ENCODE measurements around the gene NT5C1B.

DNA sequence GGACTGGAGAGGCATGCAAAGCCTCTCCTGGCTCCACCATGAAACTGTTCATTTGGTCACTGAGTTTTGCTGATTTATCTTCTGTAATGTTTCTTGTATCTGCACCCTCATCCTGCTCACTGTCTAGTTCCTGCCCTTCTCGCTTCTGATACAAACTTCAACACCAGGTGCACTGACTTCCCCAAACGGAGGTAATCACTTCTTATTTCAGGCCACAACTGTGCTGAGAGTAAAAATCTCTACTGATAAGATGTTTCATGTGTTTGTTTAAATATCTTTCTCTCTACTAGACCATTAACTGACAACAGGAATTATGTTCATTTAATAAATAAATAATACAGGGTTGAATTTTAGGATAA is 10.9 kb upstream of the NT5C1B start:
- no peak for TF ChIP-seq POLR2A (IDR thresholded peaks at IDR 0.05; ENCODE audit: low read depth)
- TF ChIP-seq, protein P1, sequence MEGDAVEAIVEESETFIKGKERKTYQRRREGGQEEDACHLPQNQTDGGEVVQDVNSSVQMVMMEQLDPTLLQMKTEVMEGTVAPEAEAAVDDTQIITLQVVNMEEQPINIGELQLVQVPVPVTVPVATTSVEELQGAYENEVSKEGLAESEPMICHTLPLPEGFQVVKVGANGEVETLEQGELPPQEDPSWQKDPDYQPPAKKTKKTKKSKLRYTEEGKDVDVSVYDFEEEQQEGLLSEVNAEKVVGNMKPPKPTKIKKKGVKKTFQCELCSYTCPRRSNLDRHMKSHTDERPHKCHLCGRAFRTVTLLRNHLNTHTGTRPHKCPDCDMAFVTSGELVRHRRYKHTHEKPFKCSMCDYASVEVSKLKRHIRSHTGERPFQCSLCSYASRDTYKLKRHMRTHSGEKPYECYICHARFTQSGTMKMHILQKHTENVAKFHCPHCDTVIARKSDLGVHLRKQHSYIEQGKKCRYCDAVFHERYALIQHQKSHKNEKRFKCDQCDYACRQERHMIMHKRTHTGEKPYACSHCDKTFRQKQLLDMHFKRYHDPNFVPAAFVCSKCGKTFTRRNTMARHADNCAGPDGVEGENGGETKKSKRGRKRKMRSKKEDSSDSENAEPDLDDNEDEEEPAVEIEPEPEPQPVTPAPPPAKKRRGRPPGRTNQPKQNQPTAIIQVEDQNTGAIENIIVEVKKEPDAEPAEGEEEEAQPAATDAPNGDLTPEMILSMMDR (IDR thresholded peaks at IDR 0.05), result no peak

Measured in esophagus muscularis mucosa (tissue), 3 donors.